Psoas muscle (tissue), 8 donors: ENCODE measurements around the gene GRID1. TPM values are rescaled to one million over a fixed set of nuclear protein-coding genes. Genes with fewer than 3 reads are reported as not detected.
"Not testable (repeated sequence)": the region's sequence is repeated elsewhere in the genome, so short reads cannot be mapped to it uniquely, and the experiment has no call there.

Experiments used
- ATAC-seq, 4 donors: fragments of 200-7000 bp; cut with Tn5 transposase; one replicate each; pipeline ENCODE4 v1.9.1; 2020; ENCODE audit warnings: moderate library complexity in 3 of 4, mild to moderate bottlenecking in 2 of 4
- DNase-seq, 2 donors: peaks; one replicate each; pipeline ENCODE4 v3.0.0-alpha.2; 2020
- H3K27ac ChIP-seq: fragments of 200-600 bp; one replicate; pipeline ENCODE4 v1.8.0; 2022
- H3K27me3 ChIP-seq, 3 donors: fragments of 200-600 bp in 1 of 3; one replicate each; pipeline versions ENCODE4 v1.6.1 to v1.8.0; 2013 to 2022; ENCODE audit warnings: low read length in 2 of 3, mild to moderate bottlenecking in 2 of 3, moderate library complexity in 1 of 3; ENCODE audit not compliant: insufficient read depth in 3 of 3
- H3K36me3 ChIP-seq, 2 donors: fragments of 200-600 bp in 1 of 2; one replicate each; pipeline versions ENCODE4 v1.6.1 to v1.8.0; 2013 to 2022; ENCODE audit warnings: low read depth in 1 of 2, mild to moderate bottlenecking in 1 of 2, moderate library complexity in 1 of 2; ENCODE audit not compliant: insufficient read depth in 1 of 2
- H3K4me1 ChIP-seq: fragments of 200-600 bp; one replicate; pipeline ENCODE4 v1.8.0; 2022
- H3K4me3 ChIP-seq: fragments of 200-600 bp; one replicate; pipeline ENCODE4 v1.8.0; 2022; ENCODE audit warnings: mild to moderate bottlenecking
- H3K9me3 ChIP-seq: fragments of 200-600 bp; one replicate; pipeline ENCODE4 v1.8.0; 2022
- CTCF ChIP-seq: fragments of 200-600 bp; IDR thresholded peaks from one replicate; pipeline ENCODE4 v1.8.0; 2022; ENCODE audit warnings: antibody characterized with exemption
- WGBS, 3 donors: extraction: QIAGEN DNeasy Blood & Tissue Kit; methylation state at CpG; one replicate each; pipeline versions ENCODE4 v1.1.6 to v1.1.7; 2013; 5-methylcytosine and 5-hydroxymethylcytosine counted together
- intact Hi-C, 2 donors: fragments of 100-400 bp; cut with DNase I; formaldehyde crosslinking; loops; one replicate each; pipeline versions ENCODE4 v1.11.0 to v1.14.2; 2022
- polyA plus RNA-seq, 3 donors: library from polyadenylated mRNA; stranded (reverse); fragments of 200-250 nt; gene quantifications; one replicate each; pipeline ENCODE4 v1.2.3, GENCODE V29; 2013
- total RNA-seq, 4 donors: library from RNA; stranded (reverse); fragmentation: NEBNext Ultra II Directional in 2 of 4; extraction: Animal tissue kit (Norgen Biotek cat#: 25700) in 2 of 4; gene quantifications; one replicate each; pipeline versions ENCODE4 v1.2.1 to v1.2.4, GENCODE V29; 2021 to 2023
- donor health status: healthy with polysubstance abuse.
- donor health status: DM: no; HTN: no; CAD: no; lungs with moderate emphysema.
- donor health status: Bipolar disorder and iron deficiency.
- donor health status: healthy.
- donor health status: DM: yes; HTN: yes; CAD: no.
- donor health status: DM: no; HTN: no; CAD: no.
- donor health status: DM: no; HTN: no; CAD: no.
- donor health status: DM: yes; HTN: yes; CAD: no.

GRID1 gene
- total and polyA plus RNA-seq, 7 donors: 0.17 to 0.56 (median 0.24) TPM

GRCh38 chr10:86242761-86243160, 123.8 kb downstream of the GRID1 start:
- WGBS, 3 donors: 89 to 94% (median 89%) methylated on average over 4 of the region's 4 CpGs
- no peak for ATAC-seq
- TF ChIP-seq CTCF: no peak
- H3K27ac ChIP-seq: no peak overlapping the region
- H3K4me3 ChIP-seq: no peak overlapping the region
- H3K9me3 ChIP-seq: no peaks in the 10 kb centered on the region
- DNase-seq: no peak
- H3K27me3 ChIP-seq: no peaks in the 10 kb centered on the region
- no peaks in the 10 kb centered on the region for H3K36me3 ChIP-seq
- intact Hi-C loops: no loop called here
- no peaks in the 10 kb centered on the region for H3K4me1 ChIP-seq

GRCh38 chr10:86238089-86238488, 128.5 kb downstream of the GRID1 start:
- H3K4me3 ChIP-seq: not testable (repeated sequence)
- 42 to 47% (median 44%) methylated on average over 2 of the region's 2 CpGs for WGBS, 3 donors

GRCh38 chr10:86234541-86235270, 131.9 kb downstream of the GRID1 start:
- 50 to 62% (median 55%) methylated on average over 11 of the region's 11 CpGs for WGBS, 3 donors
- no peaks in the 10 kb centered on the region for H3K4me1 ChIP-seq
- H3K27ac ChIP-seq: no peak overlapping the region
- peaks cover 0 to 6% (median 0%) of the 10 kb centered on the region in 3 donors for H3K27me3 ChIP-seq
- no peak overlapping the region for H3K4me3 ChIP-seq
- no peaks in the 10 kb centered on the region for H3K36me3 ChIP-seq
- DNase-seq (peak in 1 of 2 donors; percentile 28), ATAC-seq (no peak)
- intact Hi-C loops: no loop called here
- TF ChIP-seq CTCF: no peak
- no peaks in the 10 kb centered on the region for H3K9me3 ChIP-seq

More at GRCh38 chr10:86238089-86238488, 128.5 kb downstream of the GRID1 start:
- H3K27ac ChIP-seq, DNase-seq, intact Hi-C loops, H3K4me1 ChIP-seq, ATAC-seq, H3K27me3 ChIP-seq, H3K36me3 ChIP-seq, H3K9me3 ChIP-seq: not testable (repeated sequence)

GRCh38 chr10:86234107-86234506, 132.5 kb downstream of the GRID1 start:
- TF ChIP-seq CTCF: no peak
- DNase-seq: no peak
- Histone ChIP-seq H3K4me3 (no peak overlapping the region), H3K9me3 (no peaks in the 10 kb centered on the region), H3K4me1 (no peaks in the 10 kb centered on the region), H3K27me3 (peaks cover 0 to 6% (median 0%) of the 10 kb centered on the region in 3 donors), H3K27ac (no peak overlapping the region), H3K36me3 (no peaks in the 10 kb centered on the region)
- intact Hi-C loops: no loop called here
- no peak for ATAC-seq
- 23 to 30% (median 24%) methylated on average over 7 of the region's 7 CpGs for WGBS, 3 donors

GRCh38 chr10:86233131-86233530, 133.5 kb downstream of the GRID1 start:
- TF ChIP-seq CTCF: no peak
- DNase-seq (peak in 1 of 2 donors; percentile 13), ATAC-seq (no peak)
- Histone ChIP-seq H3K9me3 (no peaks in the 10 kb centered on the region), H3K4me1 (no peaks in the 10 kb centered on the region), H3K4me3 (no peak overlapping the region), H3K36me3 (no peaks in the 10 kb centered on the region), H3K27me3 (peaks cover 0 to 6% (median 0%) of the 10 kb centered on the region in 3 donors), H3K27ac (no peak overlapping the region)
- intact Hi-C loops: no loop called here
- 68 to 83% (median 79%) methylated on average over 7 of the region's 7 CpGs for WGBS, 3 donors
